Neural crest cell (in vitro differentiated cells): ENCODE measurements around the gene PLCXD3. TPM values are rescaled to one million over a fixed set of nuclear protein-coding genes. Genes with fewer than 3 reads are reported as not detected.

ENCODE experiments used
- DNase-seq: peaks from one replicate; pipeline ENCODE4 v3.0.0; 2021; ENCODE audit warnings: low read depth, mixed read lengths, low spot score
- H3K27ac Mint-ChIP-seq: one replicate; pipeline ENCODE4 v1.8.0; 2021; ENCODE audit warnings: mild to moderate bottlenecking, mixed read lengths; ENCODE audit not compliant: unreplicated experiment
- H3K27me3 Mint-ChIP-seq: 2 replicates; pipeline ENCODE4 v1.8.0; 2021; ENCODE audit warnings: low read depth, mild to moderate bottlenecking, mixed read lengths
- H3K36me3 Mint-ChIP-seq: 2 replicates; pipeline ENCODE4 v1.8.0; 2021; ENCODE audit warnings: low read depth, mild to moderate bottlenecking, mixed read lengths
- H3K4me1 Mint-ChIP-seq: 2 replicates; pipeline ENCODE4 v1.8.0; 2021; ENCODE audit warnings: mixed read lengths
- H3K4me3 Mint-ChIP-seq: one replicate; pipeline ENCODE4 v1.8.0; 2021; ENCODE audit warnings: mild to moderate bottlenecking, mixed read lengths
- H3K9me3 Mint-ChIP-seq: 2 replicates; pipeline ENCODE4 v1.8.0; 2021; ENCODE audit warnings: mixed read lengths
- long read RNA-seq: library from polyadenylated mRNA; unstranded; transcript quantifications from one replicate; pipeline ENCODE4 v2.0.0, GENCODE V29; 2020
- total RNA-seq: library from RNA; stranded (reverse); gene quantifications from 2 replicates; pipeline ENCODE4 v1.2.1, GENCODE V29; 2021
- TF ChIP-seq, protein P1 (sequence below): fragments of 200-600 bp; sonication (generic); conservative IDR thresholded peaks from 2 replicates; pipeline ENCODE4 v1.5.0; 2021; ENCODE audit warnings: antibody characterized with exemption, mild to moderate bottlenecking

The PLCXD3 gene, protein sequence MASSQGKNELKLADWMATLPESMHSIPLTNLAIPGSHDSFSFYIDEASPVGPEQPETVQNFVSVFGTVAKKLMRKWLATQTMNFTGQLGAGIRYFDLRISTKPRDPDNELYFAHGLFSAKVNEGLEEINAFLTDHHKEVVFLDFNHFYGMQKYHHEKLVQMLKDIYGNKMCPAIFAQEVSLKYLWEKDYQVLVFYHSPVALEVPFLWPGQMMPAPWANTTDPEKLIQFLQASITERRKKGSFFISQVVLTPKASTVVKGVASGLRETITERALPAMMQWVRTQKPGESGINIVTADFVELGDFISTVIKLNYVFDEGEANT
- total RNA-seq, result 0.07 and 0.09 TPM in 2 replicates
- long read RNA-seq, result 0 reads

GRCh38 chr5:41510176-41510831 is at the start of gene PLCXD3:
PLCXD3 (minus strand) TSS chr5:41510601; CDS start chr5:41510526, 75 bp downstream.
- Mint-ChIP-seq H3K27me3 (peaks cover 86% of the 10 kb centered on the region), H3K4me1 (peaks cover 18% of the 10 kb centered on the region), H3K36me3 (no peaks in the 10 kb centered on the region), H3K9me3 (no peaks in the 10 kb centered on the region), H3K27ac (no peak within 1 kb of the TSS), H3K4me3 (peak within 1 kb of the TSS; percentile 85)
- TF ChIP-seq, protein P1, sequence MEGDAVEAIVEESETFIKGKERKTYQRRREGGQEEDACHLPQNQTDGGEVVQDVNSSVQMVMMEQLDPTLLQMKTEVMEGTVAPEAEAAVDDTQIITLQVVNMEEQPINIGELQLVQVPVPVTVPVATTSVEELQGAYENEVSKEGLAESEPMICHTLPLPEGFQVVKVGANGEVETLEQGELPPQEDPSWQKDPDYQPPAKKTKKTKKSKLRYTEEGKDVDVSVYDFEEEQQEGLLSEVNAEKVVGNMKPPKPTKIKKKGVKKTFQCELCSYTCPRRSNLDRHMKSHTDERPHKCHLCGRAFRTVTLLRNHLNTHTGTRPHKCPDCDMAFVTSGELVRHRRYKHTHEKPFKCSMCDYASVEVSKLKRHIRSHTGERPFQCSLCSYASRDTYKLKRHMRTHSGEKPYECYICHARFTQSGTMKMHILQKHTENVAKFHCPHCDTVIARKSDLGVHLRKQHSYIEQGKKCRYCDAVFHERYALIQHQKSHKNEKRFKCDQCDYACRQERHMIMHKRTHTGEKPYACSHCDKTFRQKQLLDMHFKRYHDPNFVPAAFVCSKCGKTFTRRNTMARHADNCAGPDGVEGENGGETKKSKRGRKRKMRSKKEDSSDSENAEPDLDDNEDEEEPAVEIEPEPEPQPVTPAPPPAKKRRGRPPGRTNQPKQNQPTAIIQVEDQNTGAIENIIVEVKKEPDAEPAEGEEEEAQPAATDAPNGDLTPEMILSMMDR, result no peak
- DNase-seq, result peak; percentile 12

- peaks cover 3% of the 10 kb centered on the region for H3K27me3 Mint-ChIP-seq
- H3K36me3 Mint-ChIP-seq, result no peaks in the 10 kb centered on the region
- H3K4me3 Mint-ChIP-seq, result no peak overlapping the region
- H3K9me3 Mint-ChIP-seq, result peaks cover 3% of the 10 kb centered on the region
- no peak overlapping the region for H3K27ac Mint-ChIP-seq
- no peaks in the 10 kb centered on the region for H3K4me1 Mint-ChIP-seq
- TF ChIP-seq, protein P1, result no peak
- no peak for DNase-seq
Measured at GRCh38 chr5:41559184-41559583, 48.8 kb upstream of the PLCXD3 start.

- TF ChIP-seq, protein P1, result no peak
- DNase-seq, result no peak
- H3K4me1 Mint-ChIP-seq, result no peaks in the 10 kb centered on the region
Measured at GRCh38 chr5:41558295-41558694, 47.9 kb upstream of the PLCXD3 start.

DNA sequence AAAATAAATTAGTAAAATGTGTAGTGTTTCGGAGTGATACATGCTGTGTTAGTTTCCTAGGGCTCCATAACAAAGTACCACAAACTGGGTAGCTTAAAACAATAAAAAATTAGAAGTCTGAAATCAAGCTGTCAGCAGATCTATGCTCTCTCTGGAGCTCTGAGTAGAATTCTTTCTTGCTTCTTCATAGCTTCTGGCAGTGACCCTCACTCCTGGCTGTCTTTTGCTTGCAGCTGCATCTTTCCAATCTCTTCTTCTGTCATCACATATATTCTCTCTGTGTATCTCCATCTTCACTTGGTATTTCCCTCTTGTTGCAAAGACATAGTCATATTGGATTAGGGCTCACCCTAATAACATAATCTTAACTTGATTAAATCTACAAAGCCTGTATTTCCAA is 37.6 kb upstream of the PLCXD3 start:
- DNase-seq, result no peak
- Mint-ChIP-seq H3K4me1 (no peaks in the 10 kb centered on the region), H3K36me3 (no peaks in the 10 kb centered on the region), H3K9me3 (peaks cover 5% of the 10 kb centered on the region), H3K4me3 (no peak overlapping the region), H3K27me3 (peaks cover 8% of the 10 kb centered on the region), H3K27ac (no peak overlapping the region)
- TF ChIP-seq, protein P1, result no peak

More at GRCh38 chr5:41558295-41558694, 47.9 kb upstream of the PLCXD3 start:
- H3K27ac Mint-ChIP-seq, result no peak overlapping the region
- H3K36me3 Mint-ChIP-seq, result no peaks in the 10 kb centered on the region
- H3K27me3 Mint-ChIP-seq, result peaks cover 3% of the 10 kb centered on the region
- no peaks in the 10 kb centered on the region for H3K9me3 Mint-ChIP-seq
- H3K4me3 Mint-ChIP-seq, result no peak overlapping the region

DNA sequence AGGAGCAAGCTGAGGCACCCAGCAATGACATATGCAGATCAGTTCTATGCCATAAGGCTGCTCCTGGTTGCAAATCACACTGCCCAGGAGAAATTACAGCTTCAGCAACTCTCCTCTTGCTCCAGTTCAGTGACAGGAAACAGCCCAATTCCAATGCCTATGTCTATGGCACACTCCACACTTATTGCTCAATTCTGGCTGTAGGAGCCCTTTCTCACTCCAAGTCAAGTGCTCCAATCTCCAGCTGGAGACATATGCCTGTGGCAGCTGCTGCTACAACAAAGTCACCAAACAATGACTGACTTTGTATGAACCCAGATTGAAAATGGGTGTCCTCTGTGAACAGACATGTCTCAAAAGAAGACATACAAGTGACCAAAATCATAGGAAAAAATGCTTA is 31.8 kb upstream of the PLCXD3 start:
- Mint-ChIP-seq H3K27me3 (peaks cover 10% of the 10 kb centered on the region), H3K4me3 (no peak overlapping the region), H3K9me3 (peaks cover 2% of the 10 kb centered on the region), H3K36me3 (no peaks in the 10 kb centered on the region), H3K4me1 (no peaks in the 10 kb centered on the region), H3K27ac (no peak overlapping the region)
- TF ChIP-seq, protein P1, result no peak
- no peak for DNase-seq
